Activated B cell treated with CpG ODN at 0.5 μM for 24 hours (primary cell): ENCODE results near the gene TICRR. TPM values are rescaled to one million over a fixed set of nuclear protein-coding genes. Genes with fewer than 3 reads are reported as not detected.

Experiments used
- ATAC-seq: fragments of 200-7000 bp; cut with Tn5 transposase; one replicate; pipeline ENCODE4 v1.10.0; 2021; ENCODE audit warnings: low read depth, mild to moderate bottlenecking, moderate library complexity
- CTCF ChIA-PET: fragments of 350-600 bp; sonication (Branson Sonifier 250); formaldehyde crosslinking; loops from one replicate; lab custom pipeline; 2021; ENCODE audit warnings: antibody characterized with exemption; lab: Charles Lee
- POLR2A ChIA-PET: fragments of 350-600 bp; sonication (Branson Sonifier 250); formaldehyde crosslinking; loops from one replicate; lab custom pipeline; 2021; ENCODE audit warnings: antibody characterized with exemption; lab: Charles Lee
- DNase-seq: peaks from one replicate; pipeline ENCODE4 v3.0.0; 2022
- H3K27ac Mint-ChIP-seq: one replicate; pipeline ENCODE4 v1.8.0; 2020; ENCODE audit warnings: mixed read lengths
- H3K27me3 Mint-ChIP-seq: one replicate; pipeline ENCODE4 v1.8.0; 2021; ENCODE audit warnings: mixed read lengths
- H3K36me3 Mint-ChIP-seq: one replicate; pipeline ENCODE4 v1.8.0; 2021; ENCODE audit warnings: low read depth, mixed read lengths
- H3K4me1 Mint-ChIP-seq: one replicate; pipeline ENCODE4 v1.8.0; 2021; ENCODE audit warnings: mixed read lengths
- H3K4me3 Mint-ChIP-seq: one replicate; pipeline ENCODE4 v1.8.0; 2020; ENCODE audit warnings: mild to moderate bottlenecking, mixed read lengths
- H3K9me3 Mint-ChIP-seq: one replicate; pipeline ENCODE4 v1.8.0; 2020; ENCODE audit warnings: mixed read lengths
- CTCF ChIP-seq: fragments of 200-600 bp; IDR thresholded peaks from one replicate; pipeline ENCODE4 v1.8.0; 2022; ENCODE audit warnings: antibody characterized with exemption, mild to moderate bottlenecking
- intact Hi-C: fragments of 100-400 bp; cut with micrococcal nuclease; formaldehyde crosslinking; loops from one replicate; pipeline ENCODE4 v1.15.1; 2024
- total RNA-seq: library from RNA; stranded (reverse); gene quantifications from 2 replicates; pipeline ENCODE4 v1.2.3, GENCODE V29; 2022

The TICRR gene
- total RNA-seq, 1 donor from 2014 or later = 0.69 TPM

- Mint-ChIP-seq H3K27ac (no peak overlapping the region), H3K9me3 (no peaks in the 10 kb centered on the region), H3K36me3 (no peaks in the 10 kb centered on the region), H3K27me3 (no peaks in the 10 kb centered on the region), H3K4me3 (no peak overlapping the region), H3K4me1 (no peaks in the 10 kb centered on the region)
- DNase-seq = no peak
- ChIA-PET POLR2A (no interaction called here), CTCF (no interaction called here)
- ATAC-seq = no peak
- intact Hi-C loops = no loop called here
- TF ChIP-seq CTCF = no peak
Measured at GRCh38 chr15:89621547-89621946, 46.3 kb downstream of the TICRR start.

- TF ChIP-seq CTCF = no peak
- ChIA-PET CTCF (no interaction called here), POLR2A (no interaction called here)
- H3K4me3 Mint-ChIP-seq = no peak overlapping the region
- no peaks in the 10 kb centered on the region for H3K27me3 Mint-ChIP-seq
- H3K36me3 Mint-ChIP-seq = no peaks in the 10 kb centered on the region
- DNase-seq (no peak), ATAC-seq (no peak)
- intact Hi-C loops = no loop called here
- H3K9me3 Mint-ChIP-seq = no peaks in the 10 kb centered on the region
- H3K27ac Mint-ChIP-seq = no peak overlapping the region
- no peaks in the 10 kb centered on the region for H3K4me1 Mint-ChIP-seq
Measured at GRCh38 chr15:89623165-89623564, 47.9 kb downstream of the TICRR start.

GRCh38 chr15:89625716-89626115 is 50.4 kb downstream of the TICRR start:
- Mint-ChIP-seq H3K9me3 (no peaks in the 10 kb centered on the region), H3K36me3 (no peaks in the 10 kb centered on the region), H3K4me1 (no peaks in the 10 kb centered on the region), H3K27me3 (no peaks in the 10 kb centered on the region), H3K4me3 (no peak overlapping the region), H3K27ac (no peak overlapping the region)
- DNase-seq (no peak), ATAC-seq (no peak)
- intact Hi-C loops = no loop called here
- ChIA-PET CTCF (no interaction called here), POLR2A (no interaction called here)
- no peak for TF ChIP-seq CTCF

- DNase-seq = no peak
- Mint-ChIP-seq H3K4me1 (no peaks in the 10 kb centered on the region), H3K36me3 (no peaks in the 10 kb centered on the region)
Measured at GRCh38 chr15:89627256-89627970, 52.1 kb downstream of the TICRR start.

GRCh38 chr15:89628301-89628700 is 53.0 kb downstream of the TICRR start:
- no peaks in the 10 kb centered on the region for H3K36me3 Mint-ChIP-seq
- no peaks in the 10 kb centered on the region for H3K9me3 Mint-ChIP-seq
- intact Hi-C loops = no loop called here
- no peak for ATAC-seq
- ChIA-PET POLR2A (no interaction called here), CTCF (no interaction called here)
- no peak for TF ChIP-seq CTCF
- no peak overlapping the region for H3K27ac Mint-ChIP-seq
- H3K4me1 Mint-ChIP-seq = no peaks in the 10 kb centered on the region
- DNase-seq = no peak
- H3K27me3 Mint-ChIP-seq = no peaks in the 10 kb centered on the region
- no peak overlapping the region for H3K4me3 Mint-ChIP-seq

More at GRCh38 chr15:89627256-89627970, 52.1 kb downstream of the TICRR start:
- ChIA-PET POLR2A (no interaction called here), CTCF (no interaction called here)
- TF ChIP-seq CTCF = no peak
- no peaks in the 10 kb centered on the region for H3K27me3 Mint-ChIP-seq
- H3K4me3 Mint-ChIP-seq = no peak overlapping the region
- H3K27ac Mint-ChIP-seq = no peak overlapping the region
- H3K9me3 Mint-ChIP-seq = no peaks in the 10 kb centered on the region
- ATAC-seq = no peak
- intact Hi-C loops = no loop called here
